Neural cell (in vitro differentiated cells): ENCODE data around the gene SH3GL1. TPM values are rescaled to one million over a fixed set of nuclear protein-coding genes. Genes with fewer than 3 reads are reported as not detected.

Experiments used
- H2AFZ ChIP-seq: fragments of 200-600, 300-800 bp; sonication (generic), shearing (Covaris generic); 2 replicates; pipeline ENCODE4 v1.6.0; 2014; ENCODE audit warnings: low read depth, mild to moderate bottlenecking, antibody characterized with exemption, low read length, moderate library complexity
- H3F3A ChIP-seq: fragments of 200-600 bp; shearing (Covaris generic); 2 replicates; pipeline ENCODE4 v1.6.1; 2016; ENCODE audit warnings: mild to moderate bottlenecking, moderate library complexity, mixed read lengths, antibody characterized with exemption, low read length; ENCODE audit not compliant: insufficient read depth, poor library complexity, severe bottlenecking
- H3K27ac ChIP-seq: fragments of 200-600, 300-800 bp; sonication (generic), shearing (Covaris generic); 2 replicates; pipeline ENCODE4 v1.5.1; 2014; ENCODE audit warnings: mild to moderate bottlenecking, low read length, moderate library complexity
- H3K27me3 ChIP-seq: fragments of 300-800, 200-600 bp; sonication (generic), shearing (Covaris generic); 2 replicates; pipeline ENCODE4 v1.6.0; 2014; ENCODE audit warnings: mild to moderate bottlenecking, low read depth, low read length, moderate library complexity; ENCODE audit not compliant: insufficient read depth
- H3K36me3 ChIP-seq: fragments of 300-800, 200-600 bp; sonication (generic), shearing (Covaris generic); 2 replicates; pipeline ENCODE4 v1.5.1; 2014; ENCODE audit warnings: mild to moderate bottlenecking, antibody characterized with exemption, low read length, moderate library complexity; ENCODE audit not compliant: insufficient read depth
- H3K4me2 ChIP-seq: fragments of 300-800, 200-600 bp; sonication (generic), shearing (Covaris generic); 2 replicates; pipeline ENCODE4 v1.6.0; 2014; ENCODE audit warnings: mild to moderate bottlenecking, low read length
- H3K4me3 ChIP-seq: fragments of 300-800, 200-600 bp; sonication (generic), shearing (Covaris generic); 2 replicates; pipeline ENCODE4 v1.5.1; 2014; ENCODE audit warnings: mild to moderate bottlenecking, low read length, moderate library complexity
- H3K79me2 ChIP-seq: fragments of 200-600 bp; shearing (Covaris generic); replicated peaks from 2 replicates; pipeline ENCODE4 v1.6.0; 2014; ENCODE audit warnings: mild to moderate bottlenecking, low read length, moderate library complexity; ENCODE audit not compliant: insufficient read depth
- H3K9ac ChIP-seq: fragments of 300-800, 200-600 bp; sonication (generic), shearing (Covaris generic); 2 replicates; pipeline ENCODE4 v1.6.1; 2016; ENCODE audit warnings: mild to moderate bottlenecking, low read length, mixed read lengths
- H3K9me2 ChIP-seq: fragments of 200-600 bp; shearing (Covaris generic); 2 replicates; pipeline ENCODE4 v1.6.1; 2016; ENCODE audit warnings: mild to moderate bottlenecking, low read length, mixed read lengths; ENCODE audit not compliant: insufficient read depth
- H3K9me3 ChIP-seq: fragments of 200-600, 300-800 bp; sonication (generic), shearing (Covaris generic); 2 replicates; pipeline ENCODE4 v1.6.1; 2016; ENCODE audit warnings: mild to moderate bottlenecking, mixed run types, low read length, moderate library complexity, mixed read lengths
- H4K20me1 ChIP-seq: fragments of 200-600 bp; shearing (Covaris generic); 2 replicates; pipeline ENCODE4 v1.6.1; 2016; ENCODE audit warnings: mild to moderate bottlenecking, mixed run types; ENCODE audit not compliant: insufficient read depth
- CTCF ChIP-seq: fragments of 450-650 bp; IDR thresholded peaks from 2 replicates; pipeline ENCODE4 v1.5.1; 2014; ENCODE audit warnings: antibody characterized with exemption, mild to moderate bottlenecking, moderate library complexity; ENCODE audit not compliant: poor library complexity, severe bottlenecking
- EP300 ChIP-seq: fragments of 450-650 bp; conservative IDR thresholded peaks from 2 replicates; pipeline ENCODE4 v1.6.1; 2014; ENCODE audit warnings: antibody characterized with exemption, mild to moderate bottlenecking, moderate library complexity; ENCODE audit not compliant: poor library complexity, severe bottlenecking
- EZH2 ChIP-seq: fragments of 200-600, 300-800 bp; shearing (Covaris generic), sonication (generic); IDR thresholded peaks from 2 replicates; pipeline ENCODE4 v1.6.1; 2014; ENCODE audit warnings: antibody characterized with exemption, low read length, borderline replicate concordance, mild to moderate bottlenecking; ENCODE audit not compliant: insufficient read depth, poor library complexity, severe bottlenecking
- MXI1 ChIP-seq: fragments of 450-650 bp; conservative IDR thresholded peaks from 2 replicates; pipeline ENCODE4 v1.6.1; 2014; ENCODE audit warnings: antibody characterized with exemption, mild to moderate bottlenecking; ENCODE audit not compliant: poor library complexity, severe bottlenecking
- POLR2AphosphoS5 ChIP-seq: IDR thresholded peaks from 2 replicates; pipeline ENCODE4 v1.6.1; 2012
- RAD21 ChIP-seq: fragments of 450-650 bp; conservative IDR thresholded peaks from 2 replicates; pipeline ENCODE4 v1.6.1; 2014; ENCODE audit warnings: antibody characterized with exemption, mild to moderate bottlenecking, moderate library complexity
- REST ChIP-seq: IDR thresholded peaks from 2 replicates; pipeline ENCODE4 v1.6.1; 2012; ENCODE audit warnings: borderline replicate concordance
- SMC3 ChIP-seq: fragments of 450-650 bp; conservative IDR thresholded peaks from 2 replicates; pipeline ENCODE4 v1.6.1; 2014; ENCODE audit warnings: antibody characterized with exemption, mild to moderate bottlenecking, moderate library complexity; ENCODE audit not compliant: poor library complexity
- TAF1 ChIP-seq: IDR thresholded peaks from 2 replicates; pipeline ENCODE4 v1.6.1; 2012; ENCODE audit warnings: low read depth
- polyA plus RNA-seq: library from polyadenylated mRNA; depleted of rRNA; stranded (reverse); fragments of >200 nt; gene quantifications from 2 replicates; pipeline ENCODE4 v1.2.3, GENCODE V29; 2014

SH3GL1 gene
- polyA plus RNA-seq, 1 donor from 2014 or later = 25.2 TPM

DNA sequence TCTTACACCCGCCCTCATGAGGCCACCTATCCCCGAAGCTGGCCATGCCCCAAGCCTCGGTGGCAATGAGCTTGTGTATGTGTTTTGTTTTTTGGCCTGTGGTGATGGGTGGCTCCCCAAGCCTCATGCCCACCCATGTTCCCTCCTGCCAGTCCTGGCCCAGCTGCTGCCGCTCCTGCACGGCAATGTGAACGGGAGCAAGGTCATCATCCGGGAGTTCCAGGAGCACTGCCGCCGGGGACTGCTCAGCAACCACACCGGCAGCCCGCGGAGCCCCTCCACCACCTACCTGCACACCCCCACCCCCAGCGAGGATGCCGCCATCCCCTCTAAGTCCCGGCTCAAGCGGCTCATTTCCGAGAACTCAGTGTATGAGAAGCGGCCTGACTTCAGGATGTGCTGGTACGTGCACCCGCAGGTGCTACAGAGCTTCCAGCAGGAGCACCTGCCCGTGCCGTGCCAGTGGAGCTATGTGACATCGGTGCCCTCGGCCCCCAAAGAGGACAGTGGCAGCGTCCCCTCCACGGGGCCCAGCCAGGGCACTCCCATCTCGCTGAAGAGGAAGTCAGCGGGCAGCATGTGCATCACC lies 32.7 kb upstream of the SH3GL1 start:
- Histone ChIP-seq H4K20me1 (no peaks in the 10 kb centered on the region), H3K4me2 (no peak overlapping the region), H2AFZ (no peak overlapping the region), H3K79me2 (no peaks in the 10 kb centered on the region), H3F3A (no peaks in the 10 kb centered on the region), H3K4me3 (no peak overlapping the region), H3K27me3 (no peaks in the 10 kb centered on the region), H3K36me3 (no peaks in the 10 kb centered on the region), H3K9ac (no peak overlapping the region), H3K9me2 (no peaks in the 10 kb centered on the region), H3K27ac (no peak overlapping the region), H3K9me3 (no peaks in the 10 kb centered on the region)
- TF ChIP-seq POLR2AphosphoS5 = no peak
- no peak for TF ChIP-seq SMC3
- no peak for TF ChIP-seq EP300
- no peak for TF ChIP-seq REST
- TF ChIP-seq RAD21 = no peak
- no peak for TF ChIP-seq MXI1
- TF ChIP-seq TAF1 = no peak
- no peak for TF ChIP-seq CTCF
- TF ChIP-seq EZH2 = no peak

- Histone ChIP-seq H3F3A (no peaks in the 10 kb centered on the region), H4K20me1 (no peaks in the 10 kb centered on the region), H3K9ac (no peak overlapping the region), H3K9me3 (no peaks in the 10 kb centered on the region), H3K4me2 (no peak overlapping the region), H2AFZ (no peak overlapping the region), H3K36me3 (no peaks in the 10 kb centered on the region), H3K27ac (no peak overlapping the region), H3K79me2 (no peaks in the 10 kb centered on the region), H3K27me3 (no peaks in the 10 kb centered on the region), H3K4me3 (no peak overlapping the region), H3K9me2 (no peaks in the 10 kb centered on the region)
- TF ChIP-seq POLR2AphosphoS5 = no peak
- TF ChIP-seq MXI1 = no peak
- TF ChIP-seq TAF1 = no peak
- no peak for TF ChIP-seq EZH2
Measured at GRCh38 chr19:4431808-4432674, 31.7 kb upstream of the SH3GL1 start.
